HepG2 (cell line): ENCODE measurements around the gene TASOR2. TPM values are rescaled to one million over a fixed set of nuclear protein-coding genes. Genes with fewer than 3 reads are reported as not detected.
A peak's percentile ranks its signal among the peaks of the same experiment; 100 is the strongest.

Source experiments
- BCLAF1 ChIP-seq: fragments of 450-650 bp; IDR thresholded peaks from 2 replicates; pipeline ENCODE4 v1.6.1; 2017; ENCODE audit warnings: mild to moderate bottlenecking
- EEA1 ChIP-seq: sonication (generic); formaldehyde crosslinking; IDR thresholded peaks from 2 replicates; pipeline ENCODE4 v1.5.1; 2020; ENCODE audit warnings: mild to moderate bottlenecking, missing genetic modification reagents, borderline replicate concordance
- FOSL2 ChIP-seq: sonication (generic); formaldehyde crosslinking; IDR thresholded peaks from 2 replicates; pipeline ENCODE4 v1.4.0; 2020; ENCODE audit warnings: missing genetic modification reagents
- KMT2B ChIP-seq: IDR thresholded peaks from 2 replicates; pipeline ENCODE4 v1.6.1; 2016; ENCODE audit warnings: missing genetic modification reagents, missing compliant biosample characterization
- LBX2 ChIP-seq: sonication (generic); formaldehyde crosslinking; IDR thresholded peaks from 2 replicates; pipeline ENCODE4 v1.5.0; 2020; ENCODE audit warnings: missing genetic modification reagents, mild to moderate bottlenecking, borderline replicate concordance
- PHF5A ChIP-seq: IDR thresholded peaks from one replicate; pipeline ENCODE4 v1.6.1; 2018; ENCODE audit warnings: low read depth, missing genetic modification reagents; ENCODE audit not compliant: unreplicated experiment
- ZFX ChIP-seq: sonication (generic); formaldehyde crosslinking; IDR thresholded peaks from 2 replicates; pipeline ENCODE4 v1.4.0; 2020; ENCODE audit warnings: mild to moderate bottlenecking, low read depth, missing genetic modification reagents, moderate library complexity
- ZNF280D ChIP-seq: sonication (generic); formaldehyde crosslinking; IDR thresholded peaks from 2 replicates; pipeline ENCODE4 v1.5.1; 2020; ENCODE audit warnings: mild to moderate bottlenecking, missing genetic modification reagents
- ZNF547 ChIP-seq: sonication (generic); formaldehyde crosslinking; IDR thresholded peaks from 2 replicates; pipeline ENCODE4 v1.5.1; 2020; ENCODE audit warnings: mild to moderate bottlenecking, missing genetic modification reagents
- polyA plus RNA-seq, 8 experiments: library from polyadenylated mRNA; depleted of rRNA in 3 of 8; stranded (reverse) in 7 of 8; unstranded in 1 of 8; fragments of >200 nt; fragmentation: Illumina TruSeq in 4 of 8; extraction: Trizol in 4 of 8; gene quantifications; 2 replicates each; pipeline versions ENCODE4 v1.2.1 to v1.2.3, GENCODE V29; 2011 to 2016; ENCODE audit warnings: low read depth in 4 of 8, missing spikeins in 1 of 8, mixed read lengths in 1 of 8; ENCODE audit not compliant: insufficient read depth in 1 of 8
- total RNA-seq, 5 experiments: library from RNA; depleted of rRNA; stranded (reverse); fragments of >200 nt; fragmentation: Illumina TruSeq; extraction: Trizol; gene quantifications; 2 replicates each; pipeline ENCODE4 v1.2.3, GENCODE V29; 2016; ENCODE audit warnings: low read depth in 1 of 5
- TF ChIP-seq, protein P1 (sequence below): sonication (generic); formaldehyde crosslinking; IDR thresholded peaks from 2 replicates; pipeline ENCODE4 v1.5.0; 2020; ENCODE audit warnings: missing genetic modification reagents

The TASOR2 gene
- total and polyA plus RNA-seq, 2 of the 13 experiments (the other 11 are each of a cell fraction or from before 2014, with no cell fraction given): 24.2 to 55.3 TPM

GRCh38 chr10:5684318-5684970 is at the start of gene TASOR2 (continued):
- TF ChIP-seq EEA1 (CRISPR knock-in tag) (peak; percentile 73; the same call in 1 of the 2 replicates), FOSL2 (CRISPR knock-in tag) (peak; percentile 67), PHF5A (CRISPR knock-in tag) (no peak), ZNF547 (peak; percentile 97), ZNF280D (peak; percentile 66; the same call in 1 of the 2 replicates), ZFX (CRISPR knock-in tag) (peak; percentile 67), BCLAF1 (no peak), KMT2B (CRISPR knock-in tag) (peak; percentile 93), LBX2 (peak; percentile 97)
- TF ChIP-seq, protein P1, sequence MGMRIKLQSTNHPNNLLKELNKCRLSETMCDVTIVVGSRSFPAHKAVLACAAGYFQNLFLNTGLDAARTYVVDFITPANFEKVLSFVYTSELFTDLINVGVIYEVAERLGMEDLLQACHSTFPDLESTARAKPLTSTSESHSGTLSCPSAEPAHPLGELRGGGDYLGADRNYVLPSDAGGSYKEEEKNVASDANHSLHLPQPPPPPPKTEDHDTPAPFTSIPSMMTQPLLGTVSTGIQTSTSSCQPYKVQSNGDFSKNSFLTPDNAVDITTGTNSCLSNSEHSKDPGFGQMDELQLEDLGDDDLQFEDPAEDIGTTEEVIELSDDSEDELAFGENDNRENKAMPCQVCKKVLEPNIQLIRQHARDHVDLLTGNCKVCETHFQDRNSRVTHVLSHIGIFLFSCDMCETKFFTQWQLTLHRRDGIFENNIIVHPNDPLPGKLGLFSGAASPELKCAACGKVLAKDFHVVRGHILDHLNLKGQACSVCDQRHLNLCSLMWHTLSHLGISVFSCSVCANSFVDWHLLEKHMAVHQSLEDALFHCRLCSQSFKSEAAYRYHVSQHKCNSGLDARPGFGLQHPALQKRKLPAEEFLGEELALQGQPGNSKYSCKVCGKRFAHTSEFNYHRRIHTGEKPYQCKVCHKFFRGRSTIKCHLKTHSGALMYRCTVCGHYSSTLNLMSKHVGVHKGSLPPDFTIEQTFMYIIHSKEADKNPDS (CRISPR knock-in tag): peak; percentile 62; the same call in 1 of the 2 replicates
